GM21367 (cell line): Measurements from ENCODE around the gene KY.

Source experiments
- ATAC-seq: cut with Tn5 transposase; IDR thresholded peaks from one replicate; pipeline ENCODE4 v1.9.1; 2021; ENCODE audit not compliant: unreplicated experiment

KY gene

GRCh38 chr3:134646086-134646485 lies 4.7 kb downstream of the KY start:
- no peak for ATAC-seq

GRCh38 chr3:134645515-134645914 lies 5.3 kb downstream of the KY start:
- no peak for ATAC-seq

GRCh38 chr3:134644731-134645514 lies 5.9 kb downstream of the KY start:
- no peak for ATAC-seq

- no peak for ATAC-seq
These were observed 7.6 kb downstream of the KY start for GRCh38 chr3:134643150-134643675.

- no peak for ATAC-seq
These were observed 8.2 kb downstream of the KY start for GRCh38 chr3:134642445-134643149.

- ATAC-seq, result no peak
These were observed 9.0 kb downstream of the KY start for GRCh38 chr3:134641671-134642300.

- ATAC-seq, result no peak
These were observed 9.9 kb downstream of the KY start for GRCh38 chr3:134640872-134641470.

GRCh38 chr3:134640378-134640777 lies 10.4 kb downstream of the KY start:
- ATAC-seq, result no peak

- ATAC-seq, result no peak
These were observed 12.3 kb downstream of the KY start for GRCh38 chr3:134638385-134639030.

- ATAC-seq, result no peak
These were observed 14.4 kb downstream of the KY start for GRCh38 chr3:134636406-134636805.

- no peak for ATAC-seq
These were observed 20.3 kb downstream of the KY start for GRCh38 chr3:134630506-134630905.

GRCh38 chr3:134628884-134629283 lies 21.9 kb downstream of the KY start:
- no peak for ATAC-seq

GRCh38 chr3:134627831-134628230 lies 23.0 kb downstream of the KY start:
- ATAC-seq, result no peak

GRCh38 chr3:134625885-134626741 lies 24.7 kb downstream of the KY start:
- ATAC-seq, result no peak

- ATAC-seq, result no peak
These were observed 25.4 kb downstream of the KY start for GRCh38 chr3:134625462-134625861.

GRCh38 chr3:134624537-134625287 lies 26.1 kb downstream of the KY start:
- no peak for ATAC-seq

GRCh38 chr3:134623615-134624245 lies 27.1 kb downstream of the KY start:
- ATAC-seq, result no peak

- ATAC-seq, result no peak
These were observed 27.9 kb downstream of the KY start for GRCh38 chr3:134622806-134623365.
